Mucosa of descending colon (tissue), 3 donors: ENCODE measurements around the gene CCDC88B. TPM values are rescaled to one million over a fixed set of nuclear protein-coding genes. Genes with fewer than 3 reads are reported as not detected.

Source experiments
- ATAC-seq: fragments of 200-7000 bp; cut with Tn5 transposase; one replicate; pipeline ENCODE4 v1.9.1; 2020; ENCODE audit warnings: mild to moderate bottlenecking, moderate library complexity
- DNase-seq, 3 donors: peaks; one replicate each; pipeline ENCODE4 v3.0.0-alpha.2; 2020
- H3K36me3 ChIP-seq: fragments of 200-600 bp; one replicate; pipeline ENCODE4 v1.8.0; 2021; ENCODE audit warnings: low read depth, mild to moderate bottlenecking
- H3K4me1 ChIP-seq: fragments of 200-600 bp; one replicate; pipeline ENCODE4 v1.8.0; 2021; ENCODE audit warnings: low read depth, mild to moderate bottlenecking
- H3K4me3 ChIP-seq: fragments of 200-600 bp; one replicate; pipeline ENCODE4 v1.8.0; 2021; ENCODE audit warnings: mild to moderate bottlenecking
- H3K9me3 ChIP-seq: fragments of 200-600 bp; one replicate; pipeline ENCODE4 v1.8.0; 2021; ENCODE audit warnings: mild to moderate bottlenecking
- intact Hi-C, 2 donors: fragments of 100-400 bp; cut with DNase I in 1 of 2; cut with micrococcal nuclease in 1 of 2; formaldehyde crosslinking; loops; one replicate each; pipeline versions ENCODE4 v1.11.0 to v1.11.1; 2022; cut with DNase I, micrococcal nuclease
- total RNA-seq, 3 donors: library from RNA; stranded (reverse); fragmentation: NEBNext Ultra II Directional in 2 of 3; extraction: Animal tissue kit (Norgen Biotek cat#: 25700) in 2 of 3; gene quantifications; one replicate each; pipeline versions ENCODE4 v1.2.1 to v1.2.4, GENCODE V29; 2021 to 2023
- TF ChIP-seq, protein P1 (sequence below): fragments of 200-600 bp; IDR thresholded peaks from one replicate; pipeline ENCODE4 v1.8.0; 2022; ENCODE audit warnings: antibody characterized with exemption, mild to moderate bottlenecking
- donor health status: DM: no; HTN: no; CAD: no; lungs with moderate emphysema.
- donor health status: DM: no; HTN: no; CAD: no.
- donor health status: DM: no; HTN: yes; CAD: no.

The CCDC88B gene
- total RNA-seq, 3 donors from 2014 or later, result 13.4 to 32.5 (median 28.8) TPM

DNA sequence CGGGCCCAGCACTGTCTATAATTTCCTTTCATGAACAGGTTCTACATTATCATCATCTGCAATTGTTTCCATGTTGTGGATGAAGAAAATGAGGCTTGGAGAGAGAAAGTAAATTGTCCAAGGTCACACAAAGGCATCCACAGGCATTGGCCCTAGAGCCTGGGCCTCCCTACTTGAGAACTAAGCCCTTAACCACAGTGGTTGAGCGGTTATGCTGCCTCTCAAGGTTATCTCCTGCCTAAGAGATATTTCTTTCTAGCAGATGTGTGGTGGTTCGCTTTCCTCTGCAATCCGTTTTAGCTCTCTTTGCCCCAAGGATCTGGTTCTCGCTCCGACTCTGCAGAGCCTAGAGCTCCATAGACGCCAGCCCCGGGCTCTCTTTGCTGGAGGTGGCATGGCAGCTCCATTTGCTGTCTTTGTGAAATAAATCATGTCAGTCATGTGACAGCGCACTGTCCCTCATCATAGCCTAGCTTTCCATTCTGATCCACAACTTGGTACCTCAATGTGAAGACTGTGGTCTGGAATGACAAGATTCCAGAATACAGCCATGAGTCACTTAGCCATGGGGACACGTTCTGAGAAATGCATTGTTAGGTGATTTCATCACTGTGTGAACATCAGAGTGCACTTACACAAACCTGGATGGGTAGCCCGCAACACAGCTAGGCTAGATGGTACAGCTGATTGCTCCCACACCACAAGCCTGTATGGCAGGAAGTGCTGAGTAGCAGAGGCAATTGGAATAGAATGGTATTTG is 46.1 kb downstream of the CCDC88B start:
- intact Hi-C loops, result no loop called here
- no peak for DNase-seq
- TF ChIP-seq, protein P1, sequence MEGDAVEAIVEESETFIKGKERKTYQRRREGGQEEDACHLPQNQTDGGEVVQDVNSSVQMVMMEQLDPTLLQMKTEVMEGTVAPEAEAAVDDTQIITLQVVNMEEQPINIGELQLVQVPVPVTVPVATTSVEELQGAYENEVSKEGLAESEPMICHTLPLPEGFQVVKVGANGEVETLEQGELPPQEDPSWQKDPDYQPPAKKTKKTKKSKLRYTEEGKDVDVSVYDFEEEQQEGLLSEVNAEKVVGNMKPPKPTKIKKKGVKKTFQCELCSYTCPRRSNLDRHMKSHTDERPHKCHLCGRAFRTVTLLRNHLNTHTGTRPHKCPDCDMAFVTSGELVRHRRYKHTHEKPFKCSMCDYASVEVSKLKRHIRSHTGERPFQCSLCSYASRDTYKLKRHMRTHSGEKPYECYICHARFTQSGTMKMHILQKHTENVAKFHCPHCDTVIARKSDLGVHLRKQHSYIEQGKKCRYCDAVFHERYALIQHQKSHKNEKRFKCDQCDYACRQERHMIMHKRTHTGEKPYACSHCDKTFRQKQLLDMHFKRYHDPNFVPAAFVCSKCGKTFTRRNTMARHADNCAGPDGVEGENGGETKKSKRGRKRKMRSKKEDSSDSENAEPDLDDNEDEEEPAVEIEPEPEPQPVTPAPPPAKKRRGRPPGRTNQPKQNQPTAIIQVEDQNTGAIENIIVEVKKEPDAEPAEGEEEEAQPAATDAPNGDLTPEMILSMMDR, result no peak
- H3K4me3 ChIP-seq, result no peak overlapping the region
- H3K9me3 ChIP-seq, result no peaks in the 10 kb centered on the region
- H3K4me1 ChIP-seq, result no peaks in the 10 kb centered on the region
- no peaks in the 10 kb centered on the region for H3K36me3 ChIP-seq
- no peak for ATAC-seq

DNA sequence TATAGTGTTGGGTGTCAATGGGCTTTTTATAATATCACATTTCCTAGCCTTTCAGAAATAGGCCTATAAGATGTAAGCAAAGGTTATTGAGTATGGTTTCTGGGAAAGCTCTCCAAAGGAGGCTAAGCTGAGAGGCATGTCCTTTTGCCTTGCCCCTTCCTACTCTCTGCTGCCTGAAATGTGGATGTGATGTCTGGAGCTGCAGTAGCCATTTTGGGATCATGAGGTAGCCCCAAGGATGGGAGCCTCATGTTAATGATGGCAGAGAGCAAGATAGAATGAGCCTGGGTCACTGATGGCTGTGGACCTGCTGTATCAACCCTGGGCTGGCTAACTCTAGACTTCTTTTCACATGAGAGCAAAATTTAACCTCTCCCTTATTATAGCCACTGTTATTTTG is 47.9 kb downstream of the CCDC88B start:
- H3K9me3 ChIP-seq, result no peaks in the 10 kb centered on the region
- H3K36me3 ChIP-seq, result no peaks in the 10 kb centered on the region
- H3K4me3 ChIP-seq, result no peak overlapping the region
- no peaks in the 10 kb centered on the region for H3K4me1 ChIP-seq
- DNase-seq, result no peak
- intact Hi-C loops, result no loop called here
- TF ChIP-seq, protein P1, result no peak
- ATAC-seq, result no peak

DNA sequence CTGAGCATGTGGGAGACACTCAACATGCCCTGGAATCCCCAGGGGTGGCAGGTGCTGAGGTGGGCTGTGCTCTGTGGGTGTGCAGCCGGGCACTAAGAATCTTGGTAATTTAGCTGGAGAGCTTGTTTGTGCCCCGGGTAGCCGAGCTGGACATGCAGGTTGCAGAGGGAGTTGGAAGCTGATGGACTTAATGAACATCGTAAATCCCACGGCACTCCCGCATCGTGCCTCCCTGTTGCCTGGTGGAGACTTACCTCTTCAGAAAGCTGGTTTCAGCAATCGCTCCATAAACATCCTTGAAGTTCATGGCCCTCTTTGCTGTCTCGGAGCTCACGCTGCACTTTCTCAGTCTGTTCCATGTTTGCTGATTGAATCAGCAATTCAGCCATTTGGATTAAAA is 48.9 kb downstream of the CCDC88B start:
- Histone ChIP-seq H3K9me3 (no peaks in the 10 kb centered on the region), H3K4me3 (no peak overlapping the region), H3K4me1 (no peaks in the 10 kb centered on the region), H3K36me3 (no peaks in the 10 kb centered on the region)
- ATAC-seq (no peak), DNase-seq (no peak)
- TF ChIP-seq, protein P1, result no peak
- intact Hi-C loops, result no loop called here

DNA sequence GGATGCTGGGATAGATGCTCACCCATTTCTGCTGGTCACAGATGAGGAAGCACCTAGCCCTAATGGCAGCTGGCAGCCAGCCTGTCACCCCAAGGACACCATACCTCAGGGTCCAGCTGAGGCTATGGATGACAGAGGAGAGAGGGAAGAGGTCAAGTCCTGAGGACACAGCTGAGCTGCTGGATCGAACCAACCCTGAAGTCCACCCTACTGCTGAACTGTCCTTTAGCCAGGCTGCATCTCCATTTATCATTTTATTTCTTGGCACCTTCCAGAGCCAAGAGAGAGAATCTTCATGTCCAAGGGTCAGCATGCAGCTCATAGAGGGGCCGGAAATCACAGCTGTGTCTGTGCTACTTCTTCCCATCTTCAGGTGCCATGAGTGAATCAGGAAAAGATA is 49.8 kb downstream of the CCDC88B start:
- Histone ChIP-seq H3K9me3 (no peaks in the 10 kb centered on the region), H3K4me1 (no peaks in the 10 kb centered on the region), H3K36me3 (no peaks in the 10 kb centered on the region), H3K4me3 (no peak overlapping the region)
- no peak for ATAC-seq
- TF ChIP-seq, protein P1, result no peak
- intact Hi-C loops, result no loop called here
- no peak for DNase-seq

DNA sequence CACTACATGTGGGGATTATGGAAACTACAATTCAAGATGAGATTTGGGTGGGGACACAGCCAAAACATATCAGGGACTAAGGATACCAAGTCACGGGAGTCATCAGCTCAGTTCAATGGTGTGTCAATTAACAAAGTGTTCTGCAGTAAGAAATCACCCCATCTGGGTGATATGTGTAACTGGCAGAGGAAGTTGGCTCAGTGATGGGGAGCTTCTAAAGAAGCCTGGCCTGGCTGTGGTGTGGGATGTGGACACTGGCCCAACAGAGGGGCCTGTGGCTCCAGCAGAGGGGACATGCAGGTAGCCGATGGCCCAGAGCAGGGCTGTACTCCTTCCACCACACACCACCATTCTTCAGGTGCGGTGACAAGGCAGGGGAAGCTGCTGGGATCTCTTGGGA is 50.6 kb downstream of the CCDC88B start:
- DNase-seq (no peak), ATAC-seq (no peak)
- Histone ChIP-seq H3K4me3 (no peak overlapping the region), H3K4me1 (no peaks in the 10 kb centered on the region), H3K36me3 (no peaks in the 10 kb centered on the region), H3K9me3 (no peaks in the 10 kb centered on the region)
- intact Hi-C loops, result no loop called here
- TF ChIP-seq, protein P1, result no peak

DNA sequence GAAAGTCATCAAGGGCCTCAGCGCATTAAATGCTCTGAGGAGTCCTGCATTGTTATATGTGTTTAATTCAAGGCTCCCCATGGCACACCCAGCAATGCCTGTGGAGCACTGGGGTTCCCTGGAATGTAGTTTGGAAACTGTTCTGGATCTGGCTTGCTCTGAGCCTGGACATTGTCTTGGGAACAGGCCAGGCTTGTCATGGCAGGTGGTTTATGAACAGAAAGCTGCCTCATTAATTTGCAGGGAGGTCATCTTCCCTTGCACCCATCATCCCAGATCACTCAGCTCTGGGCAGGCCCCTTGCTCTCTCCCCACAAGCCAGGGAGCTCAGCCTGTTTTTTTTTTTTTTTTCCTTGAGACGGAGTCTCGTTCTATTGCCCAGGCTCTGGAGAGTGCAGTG is 51.8 kb downstream of the CCDC88B start:
- H3K36me3 ChIP-seq, result no peaks in the 10 kb centered on the region
- intact Hi-C loops, result no loop called here
- H3K4me1 ChIP-seq, result no peaks in the 10 kb centered on the region
- no peaks in the 10 kb centered on the region for H3K9me3 ChIP-seq
- ATAC-seq (no peak), DNase-seq (no peak)
- TF ChIP-seq, protein P1, result no peak
- no peak overlapping the region for H3K4me3 ChIP-seq
